Fibroblast of the aortic adventitia (primary cell): ENCODE data around the gene EGR4. TPM values are rescaled to one million over a fixed set of nuclear protein-coding genes. Genes with fewer than 3 reads are reported as not detected.
"Not testable (repeated sequence)": the region's sequence is repeated elsewhere in the genome, so short reads cannot be mapped to it uniquely, and the experiment has no call there.

ENCODE experiments used
- DNase-seq: peaks from one replicate; pipeline ENCODE4 v3.0.0-alpha.2; 2010; ENCODE audit warnings: low read depth
- H3K4me3 ChIP-seq: 2 replicates; pipeline ENCODE4 v1.5.1; 2011; ENCODE audit warnings: low read depth, mild to moderate bottlenecking, control low read depth, low read length, moderate library complexity
- total RNA-seq: library from RNA; depleted of rRNA; stranded (reverse); fragments of >200 nt; gene quantifications from 2 replicates; pipeline ENCODE4 v1.2.3, GENCODE V29; 2012; ENCODE audit warnings: low replicate concordance
- TF ChIP-seq, protein P1 (sequence below): IDR thresholded peaks from 2 replicates; pipeline ENCODE4 v1.5.1; 2011; ENCODE audit warnings: mild to moderate bottlenecking, low read length, control low read depth, inconsistent platforms; ENCODE audit not compliant: insufficient read depth

EGR4 gene
- total RNA-seq, 1 donor = not detected

DNA sequence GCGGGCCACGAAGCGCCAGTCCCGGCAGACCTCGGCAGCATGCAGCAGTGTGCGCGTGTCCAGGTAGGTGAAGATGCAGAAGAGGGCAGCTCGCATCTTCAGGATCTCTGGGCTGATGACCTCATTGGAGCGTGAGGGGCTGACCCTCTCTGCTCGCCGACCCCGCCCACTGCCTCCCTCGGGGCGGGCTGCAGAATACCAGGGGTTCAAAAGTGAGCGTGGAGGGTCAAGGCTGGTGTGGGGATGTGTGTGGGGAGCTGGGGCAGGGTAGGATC is 29.1 kb downstream of the EGR4 start:
- TF ChIP-seq, protein P1, sequence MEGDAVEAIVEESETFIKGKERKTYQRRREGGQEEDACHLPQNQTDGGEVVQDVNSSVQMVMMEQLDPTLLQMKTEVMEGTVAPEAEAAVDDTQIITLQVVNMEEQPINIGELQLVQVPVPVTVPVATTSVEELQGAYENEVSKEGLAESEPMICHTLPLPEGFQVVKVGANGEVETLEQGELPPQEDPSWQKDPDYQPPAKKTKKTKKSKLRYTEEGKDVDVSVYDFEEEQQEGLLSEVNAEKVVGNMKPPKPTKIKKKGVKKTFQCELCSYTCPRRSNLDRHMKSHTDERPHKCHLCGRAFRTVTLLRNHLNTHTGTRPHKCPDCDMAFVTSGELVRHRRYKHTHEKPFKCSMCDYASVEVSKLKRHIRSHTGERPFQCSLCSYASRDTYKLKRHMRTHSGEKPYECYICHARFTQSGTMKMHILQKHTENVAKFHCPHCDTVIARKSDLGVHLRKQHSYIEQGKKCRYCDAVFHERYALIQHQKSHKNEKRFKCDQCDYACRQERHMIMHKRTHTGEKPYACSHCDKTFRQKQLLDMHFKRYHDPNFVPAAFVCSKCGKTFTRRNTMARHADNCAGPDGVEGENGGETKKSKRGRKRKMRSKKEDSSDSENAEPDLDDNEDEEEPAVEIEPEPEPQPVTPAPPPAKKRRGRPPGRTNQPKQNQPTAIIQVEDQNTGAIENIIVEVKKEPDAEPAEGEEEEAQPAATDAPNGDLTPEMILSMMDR = no peak
- DNase-seq = no peak
- no peak overlapping the region for H3K4me3 ChIP-seq

DNA sequence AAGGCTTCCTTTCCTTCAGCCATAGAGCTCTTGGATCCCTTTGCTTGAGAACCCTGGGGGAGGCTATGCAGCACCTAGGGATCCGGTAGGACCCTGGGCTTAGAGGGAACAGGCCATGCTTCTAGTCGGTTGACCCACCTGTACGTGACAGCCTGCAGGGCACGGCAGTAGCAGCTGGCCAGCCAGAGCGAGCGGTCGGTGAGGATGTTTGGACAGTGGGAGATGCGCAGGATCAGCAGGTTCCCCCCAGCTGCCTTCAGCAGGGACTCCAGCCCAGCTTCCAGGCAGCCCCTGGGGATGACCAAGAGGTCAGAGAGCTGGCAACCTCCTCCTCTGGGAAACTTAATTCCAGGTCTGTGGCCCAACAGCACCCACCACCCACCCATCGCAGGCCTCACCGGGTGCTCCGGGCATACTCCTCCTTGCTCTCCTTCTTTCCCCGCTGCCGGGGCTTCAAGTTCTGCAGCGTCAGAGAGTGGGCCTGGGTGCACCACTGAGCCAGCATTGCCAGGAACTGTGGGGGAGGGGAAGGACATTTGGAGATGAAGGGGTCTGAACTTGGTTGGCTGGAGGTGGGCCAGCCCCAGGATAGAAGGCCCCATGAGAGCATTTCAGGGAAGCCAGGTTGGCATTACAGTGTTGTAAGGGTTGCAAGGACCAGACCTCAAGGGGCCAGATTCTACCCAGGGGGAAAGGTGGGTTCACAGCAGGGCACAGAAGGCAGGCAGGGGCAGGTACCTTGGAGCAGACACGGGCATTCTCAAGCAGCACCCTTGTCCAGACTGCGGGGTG is 29.6 kb downstream of the EGR4 start:
- no peak for DNase-seq
- no peak overlapping the region for H3K4me3 ChIP-seq
- TF ChIP-seq, protein P1 = no peak

DNA sequence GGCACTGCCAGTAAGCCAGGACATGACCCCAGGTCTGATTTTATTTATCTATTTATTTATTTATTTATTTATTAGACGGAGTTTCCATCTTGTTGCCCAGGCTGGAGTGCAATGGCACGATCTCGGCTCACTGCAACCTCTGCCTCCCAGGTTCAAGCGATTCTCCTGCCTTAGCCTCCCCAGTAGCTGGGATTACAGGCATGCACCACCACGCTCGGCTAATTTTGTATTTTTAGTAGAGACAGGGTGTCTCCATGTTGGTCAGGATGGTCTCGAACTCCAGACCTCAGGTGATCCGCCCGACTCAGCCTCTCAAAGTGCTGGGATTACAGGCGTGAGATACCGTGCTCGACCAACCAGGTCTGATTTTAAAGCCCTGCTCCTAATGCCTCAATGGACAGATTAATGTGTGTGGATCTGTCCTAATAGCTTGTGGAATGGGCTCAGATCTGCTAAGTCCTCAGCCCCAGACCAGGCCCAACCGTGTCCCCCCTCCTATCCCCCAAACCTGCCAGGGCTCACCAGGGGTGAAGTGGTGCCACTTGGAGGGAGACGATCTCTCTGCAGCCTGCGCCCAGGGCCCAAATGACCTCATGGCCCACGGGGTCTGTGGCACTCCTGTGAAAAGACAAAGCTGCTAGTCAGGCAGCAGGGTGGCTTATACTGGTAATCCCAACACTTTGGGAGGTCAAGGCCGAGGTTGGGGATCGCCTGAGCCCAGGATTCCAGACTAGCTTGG is 30.5 kb downstream of the EGR4 start:
- not testable (repeated sequence) for H3K4me3 ChIP-seq, DNase-seq

DNA sequence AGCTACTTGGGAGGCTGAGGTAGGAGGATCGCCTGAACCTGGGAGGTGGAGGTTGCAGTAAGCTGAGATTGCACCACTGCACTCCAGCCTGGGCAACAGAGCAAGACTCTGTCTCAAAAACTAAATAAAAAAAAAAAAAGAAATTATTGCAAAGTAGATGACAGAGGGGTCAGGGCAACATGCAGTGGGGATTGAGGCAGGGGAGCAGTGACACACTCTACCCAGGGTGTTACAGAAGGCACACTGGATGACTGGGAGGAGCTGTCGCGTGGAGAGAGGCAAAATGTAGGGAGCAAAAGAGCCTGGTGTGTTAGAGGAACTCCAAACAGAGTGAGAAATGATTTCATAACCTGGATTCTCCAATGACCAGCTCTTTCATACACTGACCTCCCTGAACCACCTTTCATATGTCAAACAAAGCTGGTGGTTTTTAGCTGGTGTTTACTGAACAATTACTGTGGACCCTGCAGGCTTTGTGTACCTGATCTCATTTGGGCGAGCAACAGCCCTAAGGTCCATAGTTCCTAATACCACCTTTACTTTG is 31.2 kb downstream of the EGR4 start:
- H3K4me3 ChIP-seq = no peak overlapping the region
- TF ChIP-seq, protein P1 = no peak
- DNase-seq = no peak

DNA sequence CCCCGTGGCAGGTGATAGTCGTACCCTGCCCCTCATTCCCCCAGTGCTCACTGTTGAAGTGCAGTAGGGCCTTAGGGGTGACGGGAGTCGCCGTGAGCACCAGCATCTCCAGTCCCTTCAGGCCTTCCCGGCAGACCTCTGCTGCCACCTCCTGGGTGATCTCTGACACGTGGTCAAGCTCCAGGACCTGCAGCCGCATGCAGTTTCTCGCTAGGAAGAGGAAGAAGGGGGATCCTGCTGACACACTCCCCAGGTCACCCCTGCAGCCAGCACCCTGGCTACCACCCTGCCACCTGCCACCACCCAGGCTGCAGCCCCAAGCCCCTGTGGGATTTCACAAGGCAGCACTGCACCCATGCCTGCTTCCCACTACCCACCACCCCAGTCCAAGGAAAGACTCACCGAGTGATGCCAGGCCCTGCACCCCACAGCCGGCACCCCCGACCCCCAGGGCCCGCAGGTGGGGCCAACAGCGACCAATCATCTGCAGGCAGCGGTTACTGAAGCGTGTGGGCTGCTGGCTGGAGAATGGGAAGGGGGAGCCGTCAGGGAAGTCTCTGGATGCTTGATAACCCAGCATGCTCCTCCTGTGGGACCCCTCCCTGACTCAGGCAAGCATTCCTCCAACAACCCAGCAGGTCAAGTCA is 32.9 kb downstream of the EGR4 start:
- TF ChIP-seq, protein P1 = peak; percentile 67
- no peak overlapping the region for H3K4me3 ChIP-seq
- peak; percentile 63 for DNase-seq

DNA sequence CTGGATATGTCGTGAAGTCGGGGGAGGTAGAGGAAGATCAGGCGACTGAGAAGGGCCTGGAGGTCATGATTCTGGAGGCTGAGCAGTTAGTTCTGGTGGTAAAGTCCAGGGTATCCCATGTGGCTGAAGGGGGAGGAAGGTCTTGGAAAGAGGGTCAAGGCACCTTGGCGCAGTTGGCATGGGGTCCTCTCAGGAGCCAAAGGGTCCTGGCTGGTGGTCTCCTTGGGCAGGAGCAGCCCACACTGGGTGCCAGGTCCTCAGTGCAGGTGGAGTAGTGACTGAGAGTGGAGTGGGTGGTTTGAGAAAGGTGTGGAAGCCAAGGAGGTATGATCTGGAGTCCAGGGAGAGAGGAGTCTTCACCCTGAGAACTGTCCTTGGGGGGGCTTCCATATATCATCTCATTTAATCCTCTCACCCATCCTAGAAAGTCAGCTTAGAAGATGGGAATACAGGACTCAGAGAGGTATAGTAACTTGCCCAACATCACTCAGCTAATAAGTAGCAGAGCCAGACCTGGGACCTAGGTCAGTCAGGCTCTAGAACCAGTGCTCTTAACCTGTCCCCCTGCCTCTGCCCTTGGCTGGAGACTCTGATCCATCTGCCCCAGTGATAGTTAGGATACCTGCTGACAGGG is 33.5 kb downstream of the EGR4 start:
- no peak overlapping the region for H3K4me3 ChIP-seq
- DNase-seq = no peak
- TF ChIP-seq, protein P1 = no peak
